B cell (primary cell): ENCODE data around the gene MILR1. TPM values are rescaled to one million over a fixed set of nuclear protein-coding genes. Genes with fewer than 3 reads are reported as not detected.

ENCODE experiments used
- ATAC-seq: fragments of 200-7000 bp; cut with Tn5 transposase; one replicate; pipeline ENCODE4 v1.10.0; 2021; ENCODE audit warnings: low read depth, mild to moderate bottlenecking, moderate number of reproducible peaks, moderate library complexity
- CTCF ChIA-PET: fragments of 350-600 bp; sonication (Branson Sonifier 250); formaldehyde crosslinking; loops from one replicate; lab custom pipeline; 2021; ENCODE audit warnings: antibody characterized with exemption, inconsistent platforms; lab: Charles Lee
- POLR2A ChIA-PET: fragments of 350-600 bp; sonication (Branson Sonifier 250); formaldehyde crosslinking; loops from one replicate; lab custom pipeline; 2021; ENCODE audit warnings: antibody characterized with exemption; lab: Charles Lee
- DNase-seq: peaks from one replicate; pipeline ENCODE4 v3.0.0; 2013
- H2AFZ ChIP-seq: 2 replicates; pipeline ENCODE4 v1.6.1; 2012; ENCODE audit warnings: mild to moderate bottlenecking, low read depth, low read length; ENCODE audit not compliant: insufficient read depth, poor library complexity, severe bottlenecking
- H3K27ac ChIP-seq, 2 donors: 1 replicate in 1 of 2; 2 replicates in 1 of 2; pipeline ENCODE4 v1.5.1; 2012 to 2013; ENCODE audit warnings: low read length in 2 of 2, mild to moderate bottlenecking in 2 of 2, moderate library complexity in 1 of 2
- H3K27me3 ChIP-seq, 4 experiments: fragments of 200-600 bp in 1 of 4; sonication (generic) in 1 of 4; replicated peaks in 1 of 4; 1 replicate in 2 of 4; 2 replicates in 2 of 4; pipeline versions ENCODE4 v1.6.1 to v1.7.0; 2013 to 2016; ENCODE audit warnings: low read length in 3 of 4, mild to moderate bottlenecking in 2 of 4, mixed read lengths in 1 of 4, moderate library complexity in 1 of 4; ENCODE audit not compliant: insufficient read depth in 4 of 4, control insufficient read depth in 3 of 4; ENCODE audit errors: control extremely low read depth in 1 of 4
- H3K36me3 ChIP-seq, 2 experiments: replicated peaks in 1 of 2; 1 replicate in 1 of 2; 2 replicates in 1 of 2; pipeline versions ENCODE4 v1.6.1 to v1.7.1; 2013; ENCODE audit warnings: low read length in 1 of 2; ENCODE audit not compliant: insufficient read depth in 2 of 2, control insufficient read depth in 1 of 2; ENCODE audit errors: control extremely low read depth in 1 of 2, extremely low read depth in 1 of 2
- H3K4me1 ChIP-seq, 2 donors: fragments of 200-600 bp in 1 of 2; sonication (generic) in 1 of 2; 1 replicate in 1 of 2; 2 replicates in 1 of 2; pipeline versions ENCODE4 v1.5.1 to v1.6.1; 2013 to 2017; ENCODE audit warnings: low read length in 2 of 2; ENCODE audit not compliant: control insufficient read depth in 2 of 2, insufficient read depth in 2 of 2
- H3K4me2 ChIP-seq: replicated peaks from 2 replicates; pipeline ENCODE3; 2012; ENCODE audit warnings: mild to moderate bottlenecking, low read depth, low read length; ENCODE audit not compliant: poor library complexity, severe bottlenecking
- H3K4me3 ChIP-seq, 5 experiments: fragments of 200-600 bp in 1 of 5; sonication (generic) in 1 of 5; 1 replicate in 3 of 5; 2 replicates in 2 of 5; pipeline versions ENCODE4 v1.5.1 to v1.7.0; 2011 to 2016; ENCODE audit warnings: low read length in 4 of 5, mild to moderate bottlenecking in 4 of 5, low read depth in 2 of 5, control low read depth in 1 of 5, moderate library complexity in 1 of 5; ENCODE audit not compliant: insufficient read depth in 1 of 5; ENCODE audit errors: control extremely low read depth in 1 of 5, extremely low read depth in 1 of 5
- H3K79me2 ChIP-seq: fragments of 200-600 bp; sonication (generic); one replicate; pipeline ENCODE4 v1.6.0; 2016; ENCODE audit warnings: low read length; ENCODE audit not compliant: control insufficient read depth, insufficient read depth
- H3K9ac ChIP-seq: fragments of 200-600 bp; sonication (generic); 2 replicates; pipeline ENCODE4 v1.6.1; 2017; ENCODE audit warnings: mild to moderate bottlenecking, low read length, moderate library complexity
- H3K9me3 ChIP-seq, 3 donors: one replicate each; pipeline versions ENCODE4 v1.6.1 to v1.7.1; 2013; ENCODE audit warnings: low read length in 2 of 3; ENCODE audit not compliant: control insufficient read depth in 2 of 3, insufficient read depth in 1 of 3; ENCODE audit errors: control extremely low read depth in 1 of 3
- H4K20me1 ChIP-seq: 2 replicates; pipeline ENCODE4 v1.6.0; 2012; ENCODE audit warnings: mild to moderate bottlenecking, low read length; ENCODE audit not compliant: insufficient read depth, control insufficient read depth, poor library complexity, severe bottlenecking
- H3K27ac Mint-ChIP-seq: one replicate; pipeline ENCODE4 v1.8.0; 2021; ENCODE audit warnings: mixed read lengths
- H3K27me3 Mint-ChIP-seq: one replicate; pipeline ENCODE4 v1.8.0; 2021; ENCODE audit warnings: mixed read lengths
- H3K4me1 Mint-ChIP-seq: one replicate; pipeline ENCODE4 v1.8.0; 2021; ENCODE audit warnings: mixed read lengths
- H3K4me3 Mint-ChIP-seq: one replicate; pipeline ENCODE4 v1.8.0; 2021; ENCODE audit warnings: mixed read lengths
- H3K9me3 Mint-ChIP-seq: one replicate; pipeline ENCODE4 v1.8.0; 2022; ENCODE audit warnings: mixed read lengths; ENCODE audit not compliant: insufficient read depth
- EZH2 ChIP-seq: IDR thresholded peaks from 2 replicates; pipeline ENCODE4 v1.6.1; 2012; ENCODE audit warnings: borderline replicate concordance, low read depth, mild to moderate bottlenecking, moderate library complexity, low read length; ENCODE audit not compliant: insufficient read depth, poor library complexity, severe bottlenecking
- WGBS: methylation state at CpG from one replicate; pipeline ENCODE4 v1.1.5; 2013; ENCODE audit warnings: missing lambda C conversion rate; ENCODE audit not compliant: insufficient coverage; 5-methylcytosine and 5-hydroxymethylcytosine counted together
- intact Hi-C: fragments of 100-400 bp; cut with micrococcal nuclease; formaldehyde crosslinking; loops from one replicate; pipeline ENCODE4 v1.10.0; 2022
- polyA plus RNA-seq: library from polyadenylated mRNA; depleted of rRNA; stranded (reverse); fragments of >200 nt; gene quantifications from 2 replicates; pipeline ENCODE4 v1.2.3, GENCODE V29; 2012
- total RNA-seq, 2 donors: library from RNA; stranded (reverse); fragments of 120-200 nt in 1 of 2; gene quantifications; 1 replicate in 1 of 2; 2 replicates in 1 of 2; pipeline versions ENCODE4 v1.2.3 to v1.2.4, GENCODE V29; 2013 to 2022
- TF ChIP-seq, protein P1 (sequence below): fragments of 200-600 bp; IDR thresholded peaks from one replicate; pipeline ENCODE4 v1.8.0; 2022; ENCODE audit warnings: antibody characterized with exemption, mild to moderate bottlenecking

Gene MILR1
- total and polyA plus RNA-seq, 2 donors (not counting 1 experiment from before 2014, with no cell fraction given): 9.4 to 38.0 TPM

DNA sequence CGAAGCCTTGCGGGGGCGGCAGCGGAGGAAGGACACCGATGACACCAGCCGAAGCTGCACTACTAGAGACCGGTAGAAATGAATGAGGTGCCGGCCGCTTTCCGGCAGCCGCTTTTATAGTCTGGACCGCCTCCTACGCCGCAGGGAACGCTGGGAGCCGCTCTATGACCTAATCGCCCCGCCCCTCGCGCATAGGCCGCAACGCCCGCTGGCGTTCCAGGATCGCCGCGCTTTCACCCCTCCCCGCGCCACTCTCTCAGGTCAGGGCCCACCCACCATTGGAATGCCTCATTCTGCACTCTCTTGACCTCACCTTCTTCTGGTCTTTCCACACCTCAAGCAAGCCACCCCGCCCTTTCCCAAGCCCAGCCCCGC, 57.3 kb downstream of the MILR1 start, which contains the start of gene DDX5:
Gene DDX5, minus strand, starts transcription at position 89 of the 375 bp plus-strand sequence. CDS start 170 bp downstream, outside the sequence.
- ATAC-seq: peak; percentile 68
- no peak for TF ChIP-seq EZH2
- TF ChIP-seq, protein P1, sequence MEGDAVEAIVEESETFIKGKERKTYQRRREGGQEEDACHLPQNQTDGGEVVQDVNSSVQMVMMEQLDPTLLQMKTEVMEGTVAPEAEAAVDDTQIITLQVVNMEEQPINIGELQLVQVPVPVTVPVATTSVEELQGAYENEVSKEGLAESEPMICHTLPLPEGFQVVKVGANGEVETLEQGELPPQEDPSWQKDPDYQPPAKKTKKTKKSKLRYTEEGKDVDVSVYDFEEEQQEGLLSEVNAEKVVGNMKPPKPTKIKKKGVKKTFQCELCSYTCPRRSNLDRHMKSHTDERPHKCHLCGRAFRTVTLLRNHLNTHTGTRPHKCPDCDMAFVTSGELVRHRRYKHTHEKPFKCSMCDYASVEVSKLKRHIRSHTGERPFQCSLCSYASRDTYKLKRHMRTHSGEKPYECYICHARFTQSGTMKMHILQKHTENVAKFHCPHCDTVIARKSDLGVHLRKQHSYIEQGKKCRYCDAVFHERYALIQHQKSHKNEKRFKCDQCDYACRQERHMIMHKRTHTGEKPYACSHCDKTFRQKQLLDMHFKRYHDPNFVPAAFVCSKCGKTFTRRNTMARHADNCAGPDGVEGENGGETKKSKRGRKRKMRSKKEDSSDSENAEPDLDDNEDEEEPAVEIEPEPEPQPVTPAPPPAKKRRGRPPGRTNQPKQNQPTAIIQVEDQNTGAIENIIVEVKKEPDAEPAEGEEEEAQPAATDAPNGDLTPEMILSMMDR: no peak
- no peaks in the 10 kb centered on the region for H3K27me3 ChIP-seq
- peaks cover 54% of the 10 kb centered on the region for H3K4me1 Mint-ChIP-seq
- no peak for DNase-seq
- H3K4me2 ChIP-seq: peak within 1 kb of the TSS; percentile 83
- peak within 1 kb of the TSS; percentile 97 for H3K4me3 Mint-ChIP-seq
- H4K20me1 ChIP-seq: peaks cover 66% of the 10 kb centered on the region
- H3K9ac ChIP-seq: peak within 1 kb of the TSS; percentile 100
- no peaks in the 10 kb centered on the region for H3K9me3 ChIP-seq
- peak within 1 kb of the TSS; percentile 99 to 100 for H3K27ac ChIP-seq
- 0% methylated on average over 30 of the region's 31 CpGs for WGBS
- H3K4me1 ChIP-seq: peaks cover 31 to 32% of the 10 kb centered on the region in 2 donors
- H3K36me3 ChIP-seq: peaks cover 3 to 61% of the 10 kb centered on the region in 2 experiments
- no peaks in the 10 kb centered on the region for H3K9me3 Mint-ChIP-seq
- peak within 1 kb of the TSS; percentile 97 to 100 (median 99) for H3K4me3 ChIP-seq
- peak within 1 kb of the TSS; percentile 78 for H2AFZ ChIP-seq
- H3K27ac Mint-ChIP-seq: peak within 1 kb of the TSS; percentile 99
- CTCF ChIA-PET: interaction anchor here (0.5 to 5.5 kb wide), 11 partner anchors 9 to 486 kb away, joined by 3 to 125 read pairs (median 4); partner anchors contain the start of genes ICAM2 and POLG2
- intact Hi-C loops: loop anchor here (1.0 to 5.0 kb wide), 8 partner anchors 9 to 954 kb away; partner anchors contain the start of genes DCAF7, FTSJ3, LIMD2 and POLG2
- H3K79me2 ChIP-seq: peaks cover 71% of the 10 kb centered on the region
- POLR2A ChIA-PET: interaction anchor here (0.5 to 3.7 kb wide), 21 partner anchors 10 to 808 kb away, joined by 3 to 97 read pairs (median 5); partner anchors contain the start of genes CCDC47, DDX42, POLG2 and SMURF2
- no peaks in the 10 kb centered on the region for H3K27me3 Mint-ChIP-seq
